ENCODE results near the gene FBXW7.
"Not testable (repeated sequence)": the region's sequence is repeated elsewhere in the genome, so short reads cannot be mapped to it uniquely, and the experiment has no call there.

The FBXW7 gene

GRCh38 chr4:152545088-152545487 lies 9.2 kb upstream of the FBXW7 start:
- TF ChIP-seq CTCF (IDR thresholded peaks at IDR 0.05; ENCODE audit: insufficient read depth, missing control alignments), result no peak
- DNase-seq (ENCODE audit: insufficient read length, low spot score) (no peak), FAIRE-seq (no peak)

- FAIRE-seq; DNase-seq (ENCODE audit: insufficient read length, low spot score): not testable (repeated sequence)
These were observed 8.6 kb upstream of the FBXW7 start for GRCh38 chr4:152544533-152544932.

- DNase-seq (ENCODE audit: insufficient read length, low spot score), result no peak
- FAIRE-seq, result no peak
- no peak for TF ChIP-seq CTCF (IDR thresholded peaks at IDR 0.05; ENCODE audit: insufficient read depth, missing control alignments)
These were observed 5.0 kb upstream of the FBXW7 start for GRCh38 chr4:152540941-152541340.

- DNase-seq (ENCODE audit: insufficient read length, low spot score) (no peak), FAIRE-seq (no peak)
- no peak for TF ChIP-seq CTCF (IDR thresholded peaks at IDR 0.05; ENCODE audit: insufficient read depth, missing control alignments)
These were observed 4.4 kb upstream of the FBXW7 start for GRCh38 chr4:152540293-152540674.

- DNase-seq (ENCODE audit: insufficient read length, low spot score) (no peak), FAIRE-seq (no peak)
- TF ChIP-seq CTCF (IDR thresholded peaks at IDR 0.05; ENCODE audit: insufficient read depth, missing control alignments), result no peak
These were observed 3.8 kb upstream of the FBXW7 start for GRCh38 chr4:152539556-152540292.

- DNase-seq (ENCODE audit: insufficient read length, low spot score) (no peak), FAIRE-seq (no peak)
- no peak for TF ChIP-seq CTCF (IDR thresholded peaks at IDR 0.05; ENCODE audit: insufficient read depth, missing control alignments)
These were observed 2.0 kb upstream of the FBXW7 start for GRCh38 chr4:152537881-152538280.

- DNase-seq (ENCODE audit: insufficient read length, low spot score), result no peak
- FAIRE-seq, result no peak
- TF ChIP-seq CTCF (IDR thresholded peaks at IDR 0.05; ENCODE audit: insufficient read depth, missing control alignments), result no peak
These were observed 772 bp upstream of the FBXW7 start for GRCh38 chr4:152536545-152537182.
